ENCODE data around the gene ARSJ.

ARSJ gene

DNA sequence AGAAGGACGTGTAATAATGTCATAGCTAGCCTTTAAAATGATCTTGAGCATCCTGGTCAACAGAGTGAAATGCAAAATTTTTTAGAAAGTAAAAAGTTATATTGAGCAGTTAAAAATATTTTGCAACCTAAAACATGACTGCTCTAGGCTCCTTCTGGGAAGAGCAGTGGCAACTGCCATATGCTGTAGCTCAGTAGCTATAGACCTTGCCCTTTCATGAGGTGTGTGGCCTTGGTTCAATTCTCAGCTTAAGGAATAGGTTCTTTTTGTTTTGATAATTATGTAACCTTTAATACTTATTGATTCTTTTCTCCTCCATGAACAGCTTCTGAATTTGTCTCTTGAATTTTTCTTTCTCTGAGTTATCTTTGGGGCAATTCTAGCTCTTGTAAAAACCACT lies 105.0 kb downstream of the ARSJ start:
- no peak overlapping the region for H3K4me3 ChIP-seq (ENCODE audit: low read depth, low read length)
- no peak for DNase-seq (ENCODE audit: low read depth)
- TF ChIP-seq, protein P1, sequence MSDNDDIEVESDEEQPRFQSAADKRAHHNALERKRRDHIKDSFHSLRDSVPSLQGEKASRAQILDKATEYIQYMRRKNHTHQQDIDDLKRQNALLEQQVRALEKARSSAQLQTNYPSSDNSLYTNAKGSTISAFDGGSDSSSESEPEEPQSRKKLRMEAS (IDR thresholded peaks at IDR 0.05; ENCODE audit: low read depth, low read length), result no peak
- TF ChIP-seq, protein P2, sequence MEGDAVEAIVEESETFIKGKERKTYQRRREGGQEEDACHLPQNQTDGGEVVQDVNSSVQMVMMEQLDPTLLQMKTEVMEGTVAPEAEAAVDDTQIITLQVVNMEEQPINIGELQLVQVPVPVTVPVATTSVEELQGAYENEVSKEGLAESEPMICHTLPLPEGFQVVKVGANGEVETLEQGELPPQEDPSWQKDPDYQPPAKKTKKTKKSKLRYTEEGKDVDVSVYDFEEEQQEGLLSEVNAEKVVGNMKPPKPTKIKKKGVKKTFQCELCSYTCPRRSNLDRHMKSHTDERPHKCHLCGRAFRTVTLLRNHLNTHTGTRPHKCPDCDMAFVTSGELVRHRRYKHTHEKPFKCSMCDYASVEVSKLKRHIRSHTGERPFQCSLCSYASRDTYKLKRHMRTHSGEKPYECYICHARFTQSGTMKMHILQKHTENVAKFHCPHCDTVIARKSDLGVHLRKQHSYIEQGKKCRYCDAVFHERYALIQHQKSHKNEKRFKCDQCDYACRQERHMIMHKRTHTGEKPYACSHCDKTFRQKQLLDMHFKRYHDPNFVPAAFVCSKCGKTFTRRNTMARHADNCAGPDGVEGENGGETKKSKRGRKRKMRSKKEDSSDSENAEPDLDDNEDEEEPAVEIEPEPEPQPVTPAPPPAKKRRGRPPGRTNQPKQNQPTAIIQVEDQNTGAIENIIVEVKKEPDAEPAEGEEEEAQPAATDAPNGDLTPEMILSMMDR (IDR thresholded peaks at IDR 0.05; ENCODE audit: low read depth, low read length), result no peak

DNA sequence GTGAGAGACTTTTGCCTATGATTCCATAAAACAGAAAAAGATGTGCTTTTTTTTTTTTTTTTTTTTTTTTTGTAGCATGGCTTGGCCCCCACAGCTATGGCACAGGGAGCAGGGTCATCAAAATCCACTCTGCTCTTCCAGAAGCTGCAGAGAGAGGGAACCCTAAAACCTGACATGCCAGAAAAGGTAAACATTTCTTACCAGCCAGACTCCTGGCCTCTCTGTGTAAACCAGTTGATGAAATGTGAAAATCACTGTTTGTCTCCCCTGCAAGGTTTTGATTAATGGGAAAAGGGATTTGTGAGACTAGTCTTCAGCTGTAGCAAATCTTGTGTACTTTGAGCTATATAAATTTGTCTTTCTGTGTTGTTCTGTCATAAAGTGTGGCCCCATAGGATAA lies 105.9 kb downstream of the ARSJ start:
- DNase-seq (ENCODE audit: low read depth), result no peak
- TF ChIP-seq, protein P2 (IDR thresholded peaks at IDR 0.05; ENCODE audit: low read depth, low read length), result no peak
- TF ChIP-seq, protein P1 (IDR thresholded peaks at IDR 0.05; ENCODE audit: low read depth, low read length), result no peak
- no peak for TF ChIP-seq MYC (IDR thresholded peaks at IDR 0.05; ENCODE audit: low read depth, low read length)
- no peak for TF ChIP-seq POLR2A (IDR thresholded peaks at IDR 0.05; ENCODE audit: extremely low read depth, insufficient read length)
- H3K4me3 ChIP-seq (ENCODE audit: low read depth, low read length), result no peak overlapping the region

DNA sequence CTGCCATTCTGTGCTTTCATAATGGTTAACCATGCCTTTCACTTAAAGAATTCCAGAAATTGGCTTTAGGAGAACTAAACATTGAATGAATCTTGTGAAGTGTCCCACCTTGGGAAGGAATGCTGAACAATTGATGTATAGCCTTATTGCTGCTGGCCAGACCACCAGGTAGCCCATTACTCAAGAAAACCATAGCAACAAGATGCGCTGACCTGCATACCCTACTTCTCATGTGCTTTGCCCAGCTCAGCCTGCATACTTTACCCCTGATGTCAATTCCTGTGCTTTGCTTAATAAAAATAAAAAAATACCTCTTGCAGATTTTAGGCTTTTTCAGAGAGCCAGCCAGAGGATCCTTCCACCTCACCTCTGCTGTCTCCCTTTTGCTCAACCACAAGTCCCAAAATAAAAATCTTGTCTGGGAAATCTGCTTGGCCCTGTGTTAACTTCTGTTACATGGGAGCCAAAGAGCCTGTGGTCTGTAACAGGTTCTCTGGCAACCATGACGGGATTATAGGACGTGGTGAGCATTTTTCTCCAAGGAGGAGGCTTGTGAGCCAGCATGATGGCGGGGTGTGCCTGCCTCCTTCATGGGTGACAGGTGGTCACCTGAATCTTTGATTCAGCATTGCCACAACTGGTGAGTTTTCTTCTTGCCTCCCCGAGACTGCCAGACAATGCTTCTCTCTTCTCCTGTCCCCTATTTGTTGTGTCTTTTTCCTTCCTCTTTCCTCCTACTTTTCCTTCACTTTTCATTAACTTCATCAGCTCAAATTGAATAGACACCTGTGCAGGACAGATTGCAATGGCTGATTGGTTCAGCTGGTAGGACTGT lies 106.8 kb downstream of the ARSJ start:
- TF ChIP-seq, protein P1 (IDR thresholded peaks at IDR 0.05; ENCODE audit: low read depth, low read length), result no peak
- TF ChIP-seq MYC (IDR thresholded peaks at IDR 0.05; ENCODE audit: low read depth, low read length) (no peak), POLR2A (IDR thresholded peaks at IDR 0.05; ENCODE audit: extremely low read depth, insufficient read length) (no peak)
- TF ChIP-seq, protein P2 (IDR thresholded peaks at IDR 0.05; ENCODE audit: low read depth, low read length), result no peak
- no peak for DNase-seq (ENCODE audit: low read depth)
- no peak overlapping the region for H3K4me3 ChIP-seq (ENCODE audit: low read depth, low read length)

DNA sequence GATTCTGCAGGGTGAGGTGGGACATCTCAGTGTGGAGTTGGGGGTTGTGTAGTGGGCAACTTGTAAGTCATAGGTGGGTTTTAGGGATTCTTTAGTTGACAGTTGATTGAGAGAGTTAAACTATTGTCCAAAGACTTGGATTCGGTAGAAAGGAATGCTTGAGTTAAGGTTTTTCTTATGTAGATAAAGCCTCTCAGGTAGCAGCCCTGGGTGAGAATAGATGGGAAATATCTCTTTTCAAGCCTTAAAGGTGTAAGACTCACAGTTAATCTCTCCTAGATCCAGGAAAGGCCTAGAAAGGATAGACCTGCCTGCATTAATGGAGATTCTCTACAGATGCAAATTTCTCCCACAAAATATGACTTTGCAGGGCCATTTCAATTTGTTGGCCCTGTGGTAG lies 108.4 kb downstream of the ARSJ start:
- TF ChIP-seq, protein P2 (IDR thresholded peaks at IDR 0.05; ENCODE audit: low read depth, low read length), result no peak
- TF ChIP-seq MYC (IDR thresholded peaks at IDR 0.05; ENCODE audit: low read depth, low read length) (no peak), POLR2A (IDR thresholded peaks at IDR 0.05; ENCODE audit: extremely low read depth, insufficient read length) (no peak)
- TF ChIP-seq, protein P1 (IDR thresholded peaks at IDR 0.05; ENCODE audit: low read depth, low read length), result no peak
- DNase-seq (ENCODE audit: low read depth), result no peak
- no peak overlapping the region for H3K4me3 ChIP-seq (ENCODE audit: low read depth, low read length)

DNA sequence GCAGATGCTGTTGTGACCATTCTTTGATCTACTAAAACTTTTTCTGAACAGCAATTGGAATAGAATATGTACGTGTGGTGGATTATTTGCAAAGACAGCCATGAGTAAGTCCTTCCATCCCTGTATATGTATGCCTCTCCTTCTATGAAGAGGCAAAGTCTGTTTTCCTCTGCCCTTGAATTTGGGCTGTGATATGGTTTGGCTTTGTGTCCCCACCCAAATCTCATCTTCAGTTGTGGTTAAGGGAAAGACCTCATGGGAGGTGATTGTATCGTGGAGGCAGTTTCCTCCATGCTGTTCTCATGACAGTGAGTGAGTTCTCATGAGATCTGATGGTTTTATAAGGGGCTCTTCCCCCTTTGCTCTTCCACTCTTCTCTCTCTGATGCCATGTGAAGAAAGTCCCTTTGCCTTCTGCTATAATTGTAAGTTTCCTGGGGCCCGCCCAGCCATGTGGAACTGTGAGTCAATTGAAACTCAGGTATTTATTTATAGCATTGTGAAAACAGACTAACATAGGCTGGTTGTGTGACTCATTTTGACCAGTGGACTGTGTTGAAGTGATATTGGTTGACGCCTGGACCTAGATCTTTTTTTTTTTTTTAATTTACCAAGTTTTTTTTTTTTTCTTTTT lies 109.6 kb downstream of the ARSJ start:
- no peak overlapping the region for H3K4me3 ChIP-seq (ENCODE audit: low read depth, low read length)
- no peak for TF ChIP-seq MYC (IDR thresholded peaks at IDR 0.05; ENCODE audit: low read depth, low read length)
- TF ChIP-seq POLR2A (IDR thresholded peaks at IDR 0.05; ENCODE audit: extremely low read depth, insufficient read length), result no peak
- TF ChIP-seq, protein P2 (IDR thresholded peaks at IDR 0.05; ENCODE audit: low read depth, low read length), result no peak
- TF ChIP-seq, protein P1 (IDR thresholded peaks at IDR 0.05; ENCODE audit: low read depth, low read length), result no peak
- no peak for DNase-seq (ENCODE audit: low read depth)

All from NB4 (cell line).